Natural killer cell (primary cell): Measurements from ENCODE around the gene UBE2I. TPM values are rescaled to one million over a fixed set of nuclear protein-coding genes. Genes with fewer than 3 reads are reported as not detected.
A peak's percentile ranks its signal among the peaks of the same experiment; 100 is the strongest.
"Not testable (repeated sequence)": the region's sequence is repeated elsewhere in the genome, so short reads cannot be mapped to it uniquely, and the experiment has no call there.

Experiments used
- ATAC-seq, 3 donors: fragments of 150-1000 bp in 2 of 3; fragments of 200-7000 bp in 1 of 3; cut with Tn5 transposase; 1 replicate in 1 of 3; 2 replicates in 2 of 3; pipeline ENCODE4 v1.10.0; 2021; ENCODE audit warnings: mild to moderate bottlenecking in 2 of 3, moderate library complexity in 2 of 3
- DNase-seq, 2 donors: peaks; one replicate each; pipeline versions ENCODE4 v3.0.0 to v3.0.0-alpha.2; 2013 to 2021; ENCODE audit warnings: mixed read lengths in 1 of 2
- H3K27ac ChIP-seq: one replicate; pipeline ENCODE4 v1.5.1; 2013; ENCODE audit warnings: mild to moderate bottlenecking, low read length
- H3K27me3 ChIP-seq: one replicate; pipeline ENCODE4 v1.6.1; 2013; ENCODE audit warnings: low read length; ENCODE audit not compliant: control insufficient read depth, insufficient read depth
- H3K36me3 ChIP-seq: one replicate; pipeline ENCODE4 v1.6.1; 2013; ENCODE audit warnings: low read length; ENCODE audit not compliant: control insufficient read depth, insufficient read depth
- H3K4me1 ChIP-seq: one replicate; pipeline ENCODE4 v1.6.1; 2013; ENCODE audit warnings: low read length; ENCODE audit not compliant: control insufficient read depth, insufficient read depth
- H3K4me3 ChIP-seq: one replicate; pipeline ENCODE4 v1.5.1; 2013; ENCODE audit warnings: low read length
- H3K9me3 ChIP-seq: one replicate; pipeline ENCODE4 v1.6.1; 2013; ENCODE audit warnings: low read length; ENCODE audit not compliant: control insufficient read depth, insufficient read depth
- H3K27ac Mint-ChIP-seq, 2 donors: one replicate each; pipeline ENCODE4 v1.8.0; 2022; ENCODE audit warnings: mild to moderate bottlenecking in 2 of 2, mixed read lengths in 2 of 2, moderate library complexity in 1 of 2
- H3K27me3 Mint-ChIP-seq, 2 donors: one replicate each; pipeline ENCODE4 v1.8.0; 2022; ENCODE audit warnings: low read depth in 2 of 2, mixed read lengths in 2 of 2
- H3K36me3 Mint-ChIP-seq: one replicate; pipeline ENCODE4 v1.8.0; 2022; ENCODE audit warnings: mixed read lengths
- H3K4me1 Mint-ChIP-seq, 2 donors: one replicate each; pipeline ENCODE4 v1.8.0; 2022; ENCODE audit warnings: mixed read lengths in 2 of 2
- H3K4me3 Mint-ChIP-seq: one replicate; pipeline ENCODE4 v1.8.0; 2022; ENCODE audit warnings: mild to moderate bottlenecking, moderate library complexity, mixed read lengths
- H3K9me3 Mint-ChIP-seq, 2 donors: one replicate each; pipeline ENCODE4 v1.8.0; 2022; ENCODE audit warnings: mixed read lengths in 2 of 2
- CTCF ChIP-seq: fragments of 200-600 bp; IDR thresholded peaks from one replicate; pipeline ENCODE4 v1.8.0; 2022; ENCODE audit warnings: antibody characterized with exemption
- WGBS: methylation state at CpG from one replicate; pipeline ENCODE4 v1.1.7; 2013; ENCODE audit warnings: missing lambda C conversion rate; ENCODE audit not compliant: insufficient coverage; 5-methylcytosine and 5-hydroxymethylcytosine counted together
- intact Hi-C: fragments of 100-400 bp; cut with micrococcal nuclease; formaldehyde crosslinking; loops from one replicate; pipeline ENCODE4 v1.14.2; 2022
- total RNA-seq, 4 donors: library from RNA; stranded (reverse); fragments of 120-200 nt in 1 of 4; gene quantifications; one replicate each; pipeline versions ENCODE4 v1.2.3 to v1.2.4, GENCODE V29; 2013 to 2022

UBE2I gene
- total RNA-seq, 3 donors from 2014 or later (not counting 1 experiment from before 2014, with no cell fraction given), result 367 to 412 (median 383) TPM

- intact Hi-C loops, result no loop called here
- Mint-ChIP-seq H3K27me3 (no peaks in the 10 kb centered on the region), H3K4me1 (peaks cover 3% of the 10 kb centered on the region in 2 donors), H3K4me3 (no peak overlapping the region), H3K9me3 (no peaks in the 10 kb centered on the region), H3K36me3 (no peaks in the 10 kb centered on the region), H3K27ac (peak overlapping the region in 1 of 2 donors; percentile 77)
- Histone ChIP-seq H3K4me3 (no peak overlapping the region), H3K27ac (peak overlapping the region; percentile 45), H3K4me1 (peaks cover 11% of the 10 kb centered on the region), H3K9me3 (peaks cover 3% of the 10 kb centered on the region), H3K27me3 (no peaks in the 10 kb centered on the region), H3K36me3 (peaks cover 30% of the 10 kb centered on the region)
- ATAC-seq (no peak), DNase-seq (no peak)
- 88% methylated on average over 11 of the region's 17 CpGs for WGBS
- TF ChIP-seq CTCF, result no peak
Observed at GRCh38 chr16:1326391-1326790, 17.0 kb downstream of the UBE2I start.

GRCh38 chr16:1326946-1327618 lies 17.6 kb downstream of the UBE2I start:
- whole genome bisulfite sequencing, result 82% methylated on average over 17 of the region's 17 CpGs
- Histone ChIP-seq H3K36me3 (peaks cover 25% of the 10 kb centered on the region), H3K4me3 (no peak overlapping the region), H3K9me3 (peaks cover 3% of the 10 kb centered on the region), H3K27me3 (no peaks in the 10 kb centered on the region), H3K27ac (peak overlapping the region; percentile 38), H3K4me1 (peaks cover 18% of the 10 kb centered on the region)
- Mint-ChIP-seq H3K9me3 (no peaks in the 10 kb centered on the region), H3K4me1 (peaks cover 8 to 10% of the 10 kb centered on the region in 2 donors), H3K4me3 (no peak overlapping the region), H3K27me3 (no peaks in the 10 kb centered on the region), H3K27ac (peak overlapping the region in 1 of 2 donors; percentile 77), H3K36me3 (no peaks in the 10 kb centered on the region)
- DNase-seq, result no peak
- ATAC-seq, result no peak
- TF ChIP-seq CTCF, result no peak
- intact Hi-C loops, result no loop called here

- Histone ChIP-seq H3K9me3 (peaks cover 3% of the 10 kb centered on the region), H3K4me3 (no peak overlapping the region), H3K36me3 (peaks cover 25% of the 10 kb centered on the region), H3K27me3 (no peaks in the 10 kb centered on the region), H3K27ac (peak overlapping the region; percentile 38), H3K4me1 (peaks cover 23% of the 10 kb centered on the region)
- no peak overlapping the region for H3K4me3 Mint-ChIP-seq
- H3K27ac Mint-ChIP-seq, result no peak overlapping the region
- ATAC-seq (no peak), DNase-seq (no peak)
- no peaks in the 10 kb centered on the region for H3K9me3 Mint-ChIP-seq
- intact Hi-C loops, result no loop called here
- H3K27me3 Mint-ChIP-seq, result no peaks in the 10 kb centered on the region
- peaks cover 11 to 15% of the 10 kb centered on the region in 2 donors for H3K4me1 Mint-ChIP-seq
- TF ChIP-seq CTCF, result no peak
- 92% methylated on average over 5 of the region's 5 CpGs for WGBS
- H3K36me3 Mint-ChIP-seq, result no peaks in the 10 kb centered on the region
Observed at GRCh38 chr16:1327619-1327947, 18.1 kb downstream of the UBE2I start.

GRCh38 chr16:1328136-1328535 lies 18.7 kb downstream of the UBE2I start:
- H3K36me3 Mint-ChIP-seq, H3K27ac ChIP-seq, H3K9me3 ChIP-seq, DNase-seq, intact Hi-C loops, H3K4me3 ChIP-seq, H3K27me3 Mint-ChIP-seq, H3K4me3 Mint-ChIP-seq, H3K9me3 Mint-ChIP-seq, H3K27me3 ChIP-seq, ATAC-seq, H3K27ac Mint-ChIP-seq: not testable (repeated sequence)
- peaks cover 14 to 19% of the 10 kb centered on the region in 2 donors for H3K4me1 Mint-ChIP-seq
- H3K36me3 ChIP-seq, result peaks cover 25% of the 10 kb centered on the region
- 92% methylated on average over 20 of the region's 20 CpGs for WGBS
- peaks cover 29% of the 10 kb centered on the region for H3K4me1 ChIP-seq

- H3K4me3 Mint-ChIP-seq, H3K27ac ChIP-seq, DNase-seq, H3K9me3 ChIP-seq, H3K4me3 ChIP-seq, H3K36me3 Mint-ChIP-seq, H3K9me3 Mint-ChIP-seq, H3K27me3 Mint-ChIP-seq, intact Hi-C loops, H3K27me3 ChIP-seq, ATAC-seq: not testable (repeated sequence)
- Mint-ChIP-seq H3K27ac (peak overlapping the region in 1 of 2 donors; percentile 57), H3K4me1 (peaks cover 14 to 19% of the 10 kb centered on the region in 2 donors)
- WGBS, result 93% methylated on average over 10 of the region's 10 CpGs
- H3K4me1 ChIP-seq, result peaks cover 33% of the 10 kb centered on the region
- peaks cover 17% of the 10 kb centered on the region for H3K36me3 ChIP-seq
Observed at GRCh38 chr16:1328961-1329360, 19.5 kb downstream of the UBE2I start.
